ENCODE data around the gene SMG7.

DNA sequence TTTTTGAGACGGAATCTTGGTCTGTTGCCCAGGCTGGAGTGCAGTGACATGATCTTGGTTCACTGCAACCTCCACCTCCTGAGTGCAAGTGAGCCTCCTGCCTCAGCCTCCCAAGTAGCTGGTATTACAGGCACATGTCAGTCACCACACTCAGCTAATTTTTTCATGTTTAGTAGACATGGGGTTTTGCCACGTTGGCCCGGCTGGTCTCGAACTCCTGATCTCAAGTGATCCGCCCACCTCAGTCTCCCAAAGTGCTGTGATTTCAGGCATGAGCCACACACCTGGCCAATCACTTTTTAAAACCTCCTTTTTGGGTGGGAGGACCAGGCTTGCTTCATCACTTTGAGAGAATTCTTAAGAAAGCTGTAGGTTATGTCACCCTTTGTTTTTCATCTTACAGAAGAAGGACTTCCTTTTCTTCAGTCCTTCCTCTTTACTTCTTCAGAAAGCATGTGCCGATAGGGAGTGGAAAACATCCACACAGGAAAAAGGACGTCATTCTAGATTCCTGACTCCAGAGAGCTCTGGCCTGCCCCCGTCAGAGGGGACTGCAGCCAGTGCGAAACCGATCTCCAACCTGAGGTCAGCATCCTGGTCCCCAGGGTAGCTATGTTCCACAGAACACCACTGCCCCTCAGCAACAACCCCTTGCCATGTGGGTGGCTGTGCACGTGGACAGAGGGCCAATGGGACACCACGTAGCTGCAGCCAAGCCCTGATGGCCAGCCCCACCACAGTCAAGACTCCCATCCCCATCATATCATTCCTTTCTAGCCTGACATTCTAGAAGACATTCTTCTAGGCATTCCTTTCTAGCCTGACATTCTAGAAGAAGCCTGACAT lies 96.1 kb downstream of the SMG7 start:
- TF ChIP-seq, protein P1, sequence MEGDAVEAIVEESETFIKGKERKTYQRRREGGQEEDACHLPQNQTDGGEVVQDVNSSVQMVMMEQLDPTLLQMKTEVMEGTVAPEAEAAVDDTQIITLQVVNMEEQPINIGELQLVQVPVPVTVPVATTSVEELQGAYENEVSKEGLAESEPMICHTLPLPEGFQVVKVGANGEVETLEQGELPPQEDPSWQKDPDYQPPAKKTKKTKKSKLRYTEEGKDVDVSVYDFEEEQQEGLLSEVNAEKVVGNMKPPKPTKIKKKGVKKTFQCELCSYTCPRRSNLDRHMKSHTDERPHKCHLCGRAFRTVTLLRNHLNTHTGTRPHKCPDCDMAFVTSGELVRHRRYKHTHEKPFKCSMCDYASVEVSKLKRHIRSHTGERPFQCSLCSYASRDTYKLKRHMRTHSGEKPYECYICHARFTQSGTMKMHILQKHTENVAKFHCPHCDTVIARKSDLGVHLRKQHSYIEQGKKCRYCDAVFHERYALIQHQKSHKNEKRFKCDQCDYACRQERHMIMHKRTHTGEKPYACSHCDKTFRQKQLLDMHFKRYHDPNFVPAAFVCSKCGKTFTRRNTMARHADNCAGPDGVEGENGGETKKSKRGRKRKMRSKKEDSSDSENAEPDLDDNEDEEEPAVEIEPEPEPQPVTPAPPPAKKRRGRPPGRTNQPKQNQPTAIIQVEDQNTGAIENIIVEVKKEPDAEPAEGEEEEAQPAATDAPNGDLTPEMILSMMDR (conservative IDR thresholded peaks at IDR 0.05; ENCODE audit: low read depth, low read length), result no peak
- no peak for TF ChIP-seq POLR2A (IDR thresholded peaks at IDR 0.05; ENCODE audit: low read depth, low read length)

Data from IMR-90 (cell line).